RKO (cell line): ENCODE results near the gene KRTAP5-5.
"Not testable (repeated sequence)": the region's sequence is repeated elsewhere in the genome, so short reads cannot be mapped to it uniquely, and the experiment has no call there.

Experiments used
- DNase-seq: peaks from one replicate; pipeline ENCODE4 v3.0.0-alpha.2; 2016; ENCODE audit warnings: low spot score

The KRTAP5-5 gene, protein sequence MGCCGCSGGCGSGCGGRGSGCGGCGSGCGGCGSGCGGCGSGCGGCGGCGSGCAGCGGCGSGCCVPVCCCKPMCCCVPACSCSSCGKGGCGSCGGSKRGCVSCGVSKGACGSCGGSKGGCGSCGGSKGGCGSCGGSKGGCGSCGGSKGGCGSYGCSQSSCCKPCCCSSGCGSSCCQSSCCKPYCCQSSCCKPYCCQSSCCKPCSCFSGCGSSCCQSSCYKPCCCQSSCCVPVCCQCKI

DNA sequence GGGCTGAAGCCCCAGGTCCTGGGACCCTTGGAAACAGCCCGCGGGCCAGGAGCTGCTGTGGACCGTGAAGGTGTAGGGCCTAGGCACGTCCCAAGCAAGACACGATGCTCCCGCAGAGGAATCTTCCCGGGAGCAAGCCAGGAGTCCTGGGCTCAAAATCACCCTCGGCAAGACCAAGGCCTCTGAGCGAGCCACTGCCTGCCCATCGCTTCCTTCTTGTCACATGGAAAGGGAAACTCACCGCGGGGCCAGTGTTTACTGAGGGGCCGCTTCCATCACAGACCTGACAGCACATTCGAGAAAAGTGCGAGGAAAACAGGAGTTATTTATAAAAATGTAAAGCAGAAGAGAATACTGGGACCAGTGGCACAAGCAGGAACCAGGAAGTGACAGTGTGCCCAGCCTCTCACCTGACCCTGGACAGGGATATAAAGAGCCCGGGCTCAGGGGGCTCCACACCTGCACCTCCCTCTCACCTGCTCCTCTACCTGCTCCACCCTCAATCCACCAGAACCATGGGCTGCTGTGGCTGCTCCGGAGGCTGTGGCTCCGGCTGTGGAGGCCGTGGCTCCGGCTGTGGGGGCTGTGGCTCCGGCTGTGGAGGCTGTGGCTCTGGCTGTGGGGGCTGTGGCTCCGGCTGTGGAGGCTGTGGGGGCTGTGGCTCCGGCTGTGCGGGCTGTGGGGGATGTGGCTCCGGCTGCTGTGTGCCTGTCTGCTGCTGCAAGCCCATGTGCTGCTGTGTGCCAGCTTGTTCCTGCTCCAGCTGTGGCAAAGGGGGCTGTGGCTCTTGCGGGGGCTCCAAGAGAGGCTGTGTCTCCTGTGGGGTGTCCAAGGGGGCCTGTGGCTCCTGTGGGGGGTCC lies at the start of gene KRTAP5-5:
TSS of gene KRTAP5-5 (plus strand) at position 450 of the 860 bp plus-strand sequence. CDS start at position 516, 66 bp downstream.
- no peak for DNase-seq

DNA sequence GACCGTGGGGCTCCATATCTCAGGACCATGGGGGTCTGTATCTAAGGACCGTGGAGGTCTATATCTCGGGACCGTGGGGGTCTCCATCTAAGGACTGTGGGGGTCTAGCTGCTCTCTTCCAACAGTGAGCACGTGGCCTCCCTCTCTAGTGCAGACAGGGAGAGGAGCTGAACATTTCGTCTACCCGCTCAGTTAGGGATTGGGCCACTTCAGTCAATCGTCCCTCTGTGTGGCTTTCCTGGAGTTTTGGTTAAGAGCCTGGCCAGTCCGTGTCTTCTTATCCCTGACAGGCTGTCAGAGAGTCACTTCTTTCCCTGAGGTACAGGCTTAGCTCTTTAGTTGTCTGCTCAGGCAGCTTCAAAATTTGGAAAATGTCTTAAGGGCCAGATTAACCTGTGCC lies 47.6 kb upstream of the KRTAP5-5 start:
- no peak for DNase-seq

DNA sequence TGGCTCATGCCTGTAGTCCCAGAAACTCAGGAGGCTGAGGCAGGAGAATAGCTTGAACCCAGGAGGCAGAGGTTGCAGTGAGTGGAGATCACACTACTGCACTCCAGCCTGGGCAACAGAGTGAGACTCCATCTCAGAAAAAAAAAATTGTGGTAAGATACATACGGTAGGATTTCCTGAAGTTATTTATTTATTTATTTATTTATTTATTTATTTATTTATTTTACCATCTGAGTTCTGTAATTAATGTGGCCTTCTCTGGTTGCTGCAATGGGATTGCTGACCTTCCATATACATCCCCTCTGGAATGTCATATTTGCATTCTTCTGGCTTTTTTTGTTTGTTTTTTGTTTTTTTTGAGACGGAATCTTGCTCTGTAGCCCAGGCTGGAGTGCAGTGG lies 46.7 kb upstream of the KRTAP5-5 start:
- DNase-seq, result not testable (repeated sequence)

DNA sequence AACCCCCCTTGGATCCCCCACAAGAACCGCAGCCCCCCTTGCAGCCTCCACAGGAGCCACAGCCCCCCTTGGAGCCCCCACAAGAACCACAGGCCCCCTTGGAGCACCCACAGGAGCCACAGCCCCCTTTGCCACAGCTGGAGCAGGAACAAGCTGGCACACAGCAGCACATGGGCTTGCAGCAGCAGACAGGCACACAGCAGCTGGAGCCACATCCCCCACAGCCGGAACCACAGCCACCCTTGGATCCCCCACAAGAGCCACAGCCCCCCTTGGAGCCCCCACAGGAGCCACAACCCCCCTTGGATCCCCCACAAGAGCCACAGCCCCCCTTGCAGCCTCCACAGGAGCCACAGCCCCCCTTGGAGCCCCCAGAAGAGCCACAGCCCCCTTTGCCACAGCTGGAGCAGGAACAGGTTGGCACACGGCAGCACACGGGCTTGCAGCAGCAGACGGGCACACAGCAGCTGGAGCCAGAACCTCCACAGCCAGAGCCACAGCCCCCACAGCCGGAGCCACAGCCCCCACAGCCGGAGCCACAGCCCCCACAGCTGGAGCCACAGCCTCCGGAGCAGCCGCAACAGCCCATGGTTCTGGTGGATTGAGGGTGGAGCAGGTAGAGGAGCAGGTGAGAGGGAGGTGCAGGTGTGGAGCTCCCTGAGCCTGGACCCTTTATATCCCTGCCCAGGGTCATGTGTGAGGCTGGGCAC lies 44.8 kb upstream of the KRTAP5-5 start, which contains the start of gene KRTAP5-1:
TSS of gene KRTAP5-1 (minus strand) at position 623 of the 710 bp plus-strand sequence. CDS start at position 589, 34 bp downstream.
- not testable (repeated sequence) for DNase-seq

DNA sequence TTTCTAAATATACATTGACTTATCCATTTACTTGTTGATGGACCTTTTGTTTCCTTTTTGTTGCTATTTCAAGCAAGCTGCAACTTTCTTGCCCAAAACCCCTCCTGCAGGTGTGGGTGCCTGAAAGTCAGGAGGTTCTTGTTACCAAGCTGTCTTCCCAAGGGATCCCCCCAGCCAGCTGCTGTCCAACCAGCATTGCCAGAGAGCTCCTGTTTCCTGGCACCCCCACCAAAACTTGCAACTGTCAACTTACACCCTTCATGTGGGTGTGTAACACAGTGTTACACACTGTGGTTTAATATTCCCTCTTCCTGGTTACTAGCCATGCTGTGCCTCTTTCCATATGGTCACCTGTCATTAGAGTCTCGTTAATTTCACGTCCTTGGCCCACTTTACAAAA lies 42.9 kb upstream of the KRTAP5-5 start:
- DNase-seq, result no peak

DNA sequence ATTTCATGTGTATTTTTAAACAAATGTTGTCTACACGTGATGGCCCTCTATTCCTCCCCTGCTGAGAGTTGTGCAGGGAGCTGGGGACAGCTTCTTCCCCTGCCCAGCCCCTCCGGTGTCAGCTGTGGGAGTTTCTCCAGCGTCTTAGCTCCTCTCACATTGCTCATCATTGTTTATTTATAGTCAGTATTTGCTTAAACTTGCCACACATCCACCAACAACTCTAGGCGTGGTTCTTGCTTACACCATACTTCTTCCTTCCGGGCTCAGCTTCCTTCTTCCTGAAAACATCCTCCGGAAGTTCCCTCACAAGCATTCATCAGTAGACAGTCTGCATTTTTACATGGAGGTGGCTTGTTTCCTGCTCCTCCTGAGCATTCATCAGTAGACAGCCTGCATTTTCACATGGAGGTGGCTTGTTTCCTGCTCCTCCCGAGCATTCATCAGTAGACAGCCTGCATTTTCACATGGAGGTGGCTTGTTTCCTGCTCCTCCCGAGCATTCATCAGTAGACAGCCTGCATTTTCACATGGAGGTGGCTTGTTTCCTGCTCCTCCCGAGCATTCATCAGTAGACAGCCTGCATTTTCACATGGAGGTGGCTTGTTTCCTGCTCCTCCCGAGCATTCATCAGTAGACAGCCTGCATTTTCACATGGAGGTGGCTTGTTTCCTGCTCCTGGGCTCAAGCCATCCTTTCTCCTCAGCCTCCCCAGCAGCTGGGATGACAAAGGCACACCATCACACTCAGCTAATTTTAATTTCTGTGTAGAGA lies 40.2 kb upstream of the KRTAP5-5 start:
- DNase-seq, result not testable (repeated sequence)

DNA sequence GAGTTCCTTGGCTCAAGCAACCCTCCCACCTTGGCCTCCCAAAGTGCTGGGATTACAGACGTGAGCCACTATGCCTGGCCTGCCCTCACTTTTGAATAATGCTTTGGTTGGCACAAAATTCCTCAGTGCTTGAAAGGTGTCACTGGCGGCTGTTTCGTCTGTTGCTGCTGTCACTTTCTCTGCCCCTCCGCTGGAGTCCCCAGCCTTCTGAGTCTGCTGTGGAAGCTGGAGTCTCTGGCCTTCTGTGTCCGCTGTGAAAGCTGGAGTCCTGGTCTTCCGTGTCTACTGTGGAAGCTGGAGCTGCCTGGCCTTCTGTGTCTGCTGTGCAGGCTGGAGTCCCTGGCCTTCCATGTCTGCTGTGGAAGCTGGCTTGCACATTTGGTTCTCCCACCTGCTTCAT lies 39.6 kb upstream of the KRTAP5-5 start:
- no peak for DNase-seq

DNA sequence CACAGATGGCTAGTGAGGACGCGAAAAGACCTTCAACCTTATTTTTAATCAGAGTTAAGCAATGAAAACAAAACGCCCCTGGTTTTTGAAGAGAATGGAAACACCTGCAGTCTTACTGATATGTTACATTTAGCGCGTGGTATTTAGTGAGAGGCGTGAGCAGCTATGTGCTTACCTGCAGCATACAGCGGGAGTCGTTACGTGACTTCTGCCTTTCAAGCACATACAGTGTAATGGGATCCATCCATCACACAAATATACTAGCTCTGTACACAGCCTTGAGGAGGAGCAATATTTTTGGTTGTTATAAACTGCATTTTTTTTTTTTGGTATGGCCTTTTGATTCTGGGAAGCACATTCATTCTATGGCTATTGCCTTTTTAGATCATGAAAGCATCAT lies 36.9 kb upstream of the KRTAP5-5 start:
- DNase-seq, result no peak

DNA sequence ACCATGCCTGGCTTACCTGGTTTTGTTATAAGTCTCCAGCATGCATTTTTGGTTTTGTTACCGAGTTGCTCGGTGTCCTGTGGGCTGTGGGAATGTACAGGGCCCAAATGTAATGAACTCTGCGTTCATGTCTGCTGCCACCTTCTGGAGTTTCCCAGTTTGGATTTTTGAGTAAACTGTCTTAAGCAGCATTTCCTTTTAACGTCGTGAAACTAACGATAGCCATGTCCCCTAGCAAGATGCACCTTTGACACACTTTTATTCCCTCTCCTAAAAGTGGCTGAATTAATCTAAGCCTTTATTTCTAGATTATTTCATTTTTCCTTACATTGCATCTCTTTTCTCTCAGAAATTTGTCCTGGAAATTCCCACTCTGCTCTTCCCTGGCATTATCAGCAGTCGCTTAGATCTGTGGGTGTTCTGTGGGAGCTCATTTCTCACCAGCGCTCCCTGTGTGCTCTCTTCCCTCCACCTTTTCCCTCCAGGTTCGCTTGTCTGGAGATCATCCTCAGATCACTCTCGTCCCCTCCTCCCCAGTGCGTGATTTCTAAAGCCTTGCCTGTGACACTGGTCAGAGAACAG lies 33.5 kb upstream of the KRTAP5-5 start:
- DNase-seq, result not testable (repeated sequence)

DNA sequence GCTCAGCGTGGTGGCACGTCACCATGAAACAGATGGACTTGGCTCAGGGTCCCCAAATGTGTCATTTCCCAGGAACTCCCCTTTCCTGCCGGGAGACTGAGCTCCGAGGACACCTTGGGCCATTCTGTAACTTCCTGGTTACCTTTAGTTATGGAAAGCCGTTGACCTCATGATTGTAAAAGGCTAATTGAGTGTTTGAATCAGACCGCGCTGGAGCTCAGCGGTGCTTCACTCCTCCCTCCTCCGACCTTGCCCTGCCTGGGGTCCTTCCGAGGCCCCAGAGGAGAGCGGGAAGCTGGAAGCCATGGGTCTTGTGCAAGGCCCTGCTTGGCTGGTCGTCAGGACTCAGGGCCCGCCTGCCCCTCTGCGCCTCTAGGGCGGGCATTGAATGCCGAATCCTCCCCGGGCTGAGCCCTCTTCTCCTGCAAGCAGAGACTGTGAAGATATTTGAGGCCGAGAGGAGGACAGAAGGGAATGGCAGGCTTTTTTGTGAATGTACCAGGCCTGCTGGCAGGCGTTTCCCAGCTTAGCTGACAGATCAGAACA lies 32.9 kb upstream of the KRTAP5-5 start:
- DNase-seq, result not testable (repeated sequence)

DNA sequence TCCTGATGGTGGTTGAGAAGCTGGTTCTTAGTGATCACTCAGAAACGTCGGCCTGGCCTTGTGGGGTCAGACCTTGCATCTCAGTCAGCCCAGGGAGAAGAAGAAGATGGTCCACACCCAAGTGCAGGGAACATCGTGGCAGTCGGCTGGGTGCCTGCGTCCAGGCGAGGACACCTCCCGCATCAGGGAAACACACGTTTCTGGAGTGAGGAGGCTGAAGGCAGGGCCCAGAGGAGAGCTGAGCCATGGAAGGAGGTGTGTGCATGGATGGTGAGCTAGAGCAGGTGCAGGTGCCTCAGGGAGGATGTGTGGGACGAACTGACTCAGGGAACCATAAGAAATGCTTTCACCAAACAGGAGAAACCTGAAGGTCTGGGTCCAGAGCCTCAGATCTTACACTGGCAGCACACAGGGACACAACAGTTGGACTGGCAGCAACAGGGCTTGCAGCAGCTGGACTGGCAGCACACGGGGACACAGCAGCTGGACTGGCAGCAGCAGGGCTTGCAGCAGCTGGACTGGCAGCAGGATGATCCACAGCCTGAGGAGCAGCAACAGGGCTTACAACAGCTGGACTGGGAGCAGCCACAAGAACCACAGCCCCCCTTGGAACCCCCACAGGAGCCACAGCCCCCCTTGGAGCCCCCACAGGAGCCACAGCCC lies 32.1 kb upstream of the KRTAP5-5 start:
- no peak for DNase-seq

DNA sequence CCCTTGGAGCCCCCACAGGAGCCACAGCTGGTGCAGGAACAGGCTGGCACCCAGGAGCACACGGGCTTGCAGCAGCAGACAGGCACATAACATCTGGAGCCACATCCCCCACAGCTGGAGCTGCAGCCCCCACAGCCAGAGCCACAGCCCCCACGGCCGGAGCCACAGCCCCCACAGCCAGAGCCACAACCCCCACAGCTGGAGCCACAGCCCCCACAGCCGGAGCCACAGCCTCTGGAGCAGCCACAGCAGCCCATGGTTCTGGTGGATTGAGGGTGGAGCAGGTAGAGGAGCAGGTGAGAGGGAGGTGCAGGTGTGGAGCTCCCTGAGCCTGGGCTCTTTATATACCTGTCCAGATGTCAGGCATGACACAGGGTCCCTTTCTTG lies 31.6 kb upstream of the KRTAP5-5 start, which contains the start of gene KRTAP5-2:
TSS of gene KRTAP5-2 (minus strand) at position 301 of the 387 bp plus-strand sequence. CDS start at position 257, 44 bp downstream.
- DNase-seq, result no peak

DNA sequence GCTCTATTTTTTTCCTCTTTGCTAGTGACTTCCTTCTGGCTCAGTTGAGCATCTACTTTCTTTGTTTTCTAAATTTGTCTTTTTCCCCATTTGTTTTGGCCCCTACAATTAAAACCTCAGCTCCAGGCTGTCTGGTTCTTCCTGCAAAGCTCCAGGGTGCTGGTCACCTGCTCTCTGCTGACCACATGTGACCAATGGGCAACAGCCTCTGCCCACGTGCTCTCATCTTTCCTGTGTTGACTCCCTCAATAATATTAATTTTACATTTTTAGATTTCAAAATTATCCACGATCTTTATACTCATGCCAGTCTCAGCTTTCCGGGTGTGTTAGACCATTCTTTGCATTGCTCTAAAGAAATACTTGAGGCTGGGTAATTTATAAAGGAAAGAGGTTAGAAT lies 31.2 kb upstream of the KRTAP5-5 start:
- not testable (repeated sequence) for DNase-seq

DNA sequence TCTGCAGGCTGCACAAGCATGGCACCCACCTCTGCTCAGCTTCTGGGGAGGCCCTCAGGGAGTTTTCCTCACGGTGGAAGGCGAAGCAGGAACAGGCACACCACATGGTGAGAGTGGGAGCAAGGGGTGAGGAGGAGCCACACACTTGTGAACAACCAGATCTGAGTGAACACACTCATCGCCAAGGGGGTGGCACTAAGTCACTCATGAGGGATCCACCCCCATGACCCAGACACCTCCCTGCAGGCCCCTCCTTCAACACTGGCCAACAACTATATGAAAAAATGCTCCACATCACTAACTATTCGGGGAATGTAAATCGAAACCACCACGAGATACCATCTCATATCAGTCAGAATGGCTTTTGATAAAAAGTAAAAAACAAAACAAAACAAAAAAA lies 30.8 kb upstream of the KRTAP5-5 start:
- DNase-seq, result no peak

DNA sequence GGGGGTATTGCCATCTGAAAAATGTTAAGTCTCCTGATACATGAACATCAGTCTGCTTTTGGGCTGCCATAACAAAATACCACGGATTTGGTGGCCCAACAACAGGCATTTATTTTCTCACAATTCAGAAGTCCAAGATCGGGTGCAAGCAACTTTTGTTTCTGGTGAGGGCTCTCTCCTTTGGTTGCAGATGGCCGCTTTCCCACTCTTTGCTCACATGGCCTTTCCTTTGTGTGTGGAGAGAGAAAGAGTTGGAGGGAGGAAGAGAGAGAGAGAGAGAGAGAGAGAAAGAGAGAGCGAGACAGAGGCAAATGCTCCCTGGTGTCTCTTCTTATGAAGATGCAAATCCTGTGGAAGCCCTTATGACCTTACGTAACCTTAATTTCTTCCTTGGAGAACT lies 28.9 kb upstream of the KRTAP5-5 start:
- DNase-seq, result no peak

DNA sequence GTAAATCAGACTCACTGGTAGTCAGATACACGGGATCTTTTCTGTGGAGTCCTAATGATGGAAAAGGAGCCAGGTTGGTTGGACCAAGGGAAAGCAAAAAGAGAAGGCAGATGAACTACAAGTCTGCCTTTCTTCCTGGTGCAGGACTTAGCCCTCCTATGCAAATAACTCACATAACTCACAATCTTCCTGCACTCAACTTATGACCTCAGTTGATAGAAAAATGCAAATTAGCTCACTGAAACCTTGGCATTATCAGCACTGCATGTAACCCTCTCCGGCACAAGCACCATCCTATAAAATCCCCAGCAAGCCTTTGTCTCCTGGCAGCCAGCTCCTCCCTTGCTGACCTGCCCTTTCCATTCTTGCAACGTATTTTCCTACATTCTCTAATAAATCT lies 27.9 kb upstream of the KRTAP5-5 start:
- DNase-seq, result not testable (repeated sequence)

DNA sequence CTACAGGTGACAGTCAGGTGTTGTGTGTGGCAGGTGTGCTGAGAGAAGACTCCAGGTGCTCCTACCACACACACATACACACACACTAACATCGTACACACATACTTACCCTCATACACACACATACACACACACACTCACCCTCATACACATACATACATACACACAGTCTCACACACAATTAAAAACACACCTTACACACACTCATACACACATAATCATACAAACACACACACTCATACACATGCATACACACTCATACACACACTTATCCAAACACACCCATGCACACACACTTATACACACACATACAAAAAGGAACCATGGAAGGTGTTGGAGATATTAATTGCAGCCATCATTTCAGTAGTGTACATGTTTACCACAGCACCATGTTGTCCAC lies 25.9 kb upstream of the KRTAP5-5 start:
- no peak for DNase-seq

DNA sequence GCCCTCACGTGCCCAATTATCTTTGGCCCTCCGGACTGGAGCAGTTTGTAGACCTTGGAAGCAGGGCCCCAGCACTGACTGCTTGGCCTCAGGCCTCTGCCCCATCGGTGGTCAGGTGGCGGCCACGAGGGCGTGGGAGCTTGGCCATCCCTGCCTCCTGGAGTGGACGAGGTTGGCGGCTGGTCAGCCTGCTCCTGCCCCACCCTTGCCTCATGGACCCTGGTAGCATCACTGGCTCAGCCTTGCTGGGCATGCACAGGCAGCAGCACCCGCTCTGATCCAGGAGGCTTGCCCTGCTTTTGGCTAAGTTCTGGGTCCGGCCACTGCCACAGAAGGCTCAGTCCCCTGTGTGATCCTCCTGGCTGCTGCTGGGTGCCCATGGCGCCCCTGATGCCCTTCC lies 25.4 kb upstream of the KRTAP5-5 start:
- DNase-seq, result no peak

DNA sequence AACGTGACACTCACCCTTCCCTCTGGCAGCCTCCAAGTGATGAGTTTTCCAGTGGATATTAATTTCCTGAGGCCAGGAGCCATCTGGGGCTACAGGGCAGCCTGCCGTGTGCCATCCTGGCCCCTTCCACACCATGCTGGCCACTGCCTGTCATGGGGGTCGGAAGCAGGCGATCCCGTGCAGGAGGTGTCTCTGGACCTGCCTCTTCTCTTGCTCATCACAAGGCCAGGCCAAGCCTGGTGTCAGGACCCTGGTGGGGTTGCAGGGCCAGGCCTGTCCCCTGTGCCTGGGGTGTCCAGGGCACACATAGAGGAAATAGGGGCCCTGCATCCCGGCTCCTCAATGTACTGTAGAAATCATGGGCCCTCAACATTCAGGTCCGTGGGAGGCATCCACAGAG lies 24.9 kb upstream of the KRTAP5-5 start:
- no peak for DNase-seq

DNA sequence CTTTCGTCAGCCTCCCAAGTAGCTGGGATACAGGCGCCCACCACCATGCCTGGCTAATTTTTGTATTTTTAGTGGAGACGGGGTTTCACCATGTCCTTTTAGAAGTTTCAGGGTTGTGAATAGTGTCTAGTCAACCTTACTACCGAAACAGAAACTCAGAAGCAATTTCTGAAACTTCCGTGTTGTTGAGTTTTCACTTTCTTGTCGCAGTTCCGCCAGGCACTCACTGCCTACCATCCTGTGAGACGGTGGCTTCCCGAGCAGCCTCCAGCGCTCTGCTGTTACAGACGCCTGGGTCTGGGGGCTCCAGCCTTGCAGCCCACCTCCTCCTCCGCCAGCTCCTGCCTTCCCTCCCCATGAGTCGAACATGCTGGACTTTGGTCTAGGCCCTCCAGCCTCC lies 23.7 kb upstream of the KRTAP5-5 start:
- not testable (repeated sequence) for DNase-seq
